GM12864 (cell line): ENCODE results near the gene MGMT.

Experiments used
- DNase-seq: peaks from one replicate; pipeline ENCODE4 v3.0.0-alpha.2; 2011; ENCODE audit warnings: low read depth
- H3K4me3 ChIP-seq: 2 replicates; pipeline ENCODE4 v1.5.1; 2011; ENCODE audit warnings: mild to moderate bottlenecking, low read depth, low read length, control low read depth
- CTCF ChIP-seq: IDR thresholded peaks from 2 replicates; pipeline ENCODE4 v1.5.1; 2011; ENCODE audit warnings: low read depth, mild to moderate bottlenecking, moderate library complexity, low read length, control low read depth, inconsistent platforms; ENCODE audit errors: missing control alignments

Gene MGMT

GRCh38 chr10:129759214-129760002, 292.4 kb downstream of the MGMT start:
- no peak overlapping the region for H3K4me3 ChIP-seq
- DNase-seq = no peak
- no peak for TF ChIP-seq CTCF

GRCh38 chr10:129760003-129760315, 292.9 kb downstream of the MGMT start:
- H3K4me3 ChIP-seq = no peak overlapping the region
- TF ChIP-seq CTCF = no peak
- DNase-seq = no peak

GRCh38 chr10:129760416-129760815, 293.4 kb downstream of the MGMT start:
- H3K4me3 ChIP-seq = no peak overlapping the region
- DNase-seq = no peak
- no peak for TF ChIP-seq CTCF

GRCh38 chr10:129761197-129761972, 294.3 kb downstream of the MGMT start:
- H3K4me3 ChIP-seq = no peak overlapping the region
- no peak for TF ChIP-seq CTCF
- DNase-seq = no peak

- DNase-seq = no peak
- no peak for TF ChIP-seq CTCF
- no peak overlapping the region for H3K4me3 ChIP-seq
Measured at GRCh38 chr10:129761981-129762956, 295.2 kb downstream of the MGMT start.

- no peak for TF ChIP-seq CTCF
- no peak overlapping the region for H3K4me3 ChIP-seq
- no peak for DNase-seq
Measured at GRCh38 chr10:129764011-129764900, 297.2 kb downstream of the MGMT start.
